Posterior cingulate gyrus (tissue), 11 donors: ENCODE data around the gene TTBK1.

Experiments used
- DNase-seq, 10 donors: peaks; one replicate each; pipeline versions ENCODE4 v3.0.0 to v3.0.0-alpha.2; 2020 to 2021; ENCODE audit warnings: mixed read lengths in 3 of 10
- intact Hi-C: fragments of 100-400 bp; cut with DNase I; formaldehyde crosslinking; loops from one replicate; pipeline ENCODE4 v1.15.1; 2023

The TTBK1 gene

GRCh38 chr6:43318011-43318410, 74.7 kb downstream of the TTBK1 start:
- intact Hi-C loops, result no loop called here
- no peak for DNase-seq

- DNase-seq, result no peak
- intact Hi-C loops, result no loop called here
Measured at GRCh38 chr6:43325876-43326275, 82.6 kb downstream of the TTBK1 start.

GRCh38 chr6:43328528-43328927, 85.2 kb downstream of the TTBK1 start:
- intact Hi-C loops, result no loop called here
- no peak for DNase-seq

- no peak for DNase-seq
- intact Hi-C loops, result no loop called here
Measured at GRCh38 chr6:43331470-43331869, 88.2 kb downstream of the TTBK1 start.

GRCh38 chr6:43331891-43332290, 88.6 kb downstream of the TTBK1 start:
- no peak for DNase-seq
- intact Hi-C loops, result no loop called here

GRCh38 chr6:43334466-43335095, 91.3 kb downstream of the TTBK1 start:
- intact Hi-C loops, result no loop called here
- DNase-seq, result no peak

- DNase-seq, result no peak
- intact Hi-C loops, result no loop called here
Measured at GRCh38 chr6:43335469-43335868, 92.2 kb downstream of the TTBK1 start.

GRCh38 chr6:43336382-43336781, 93.1 kb downstream of the TTBK1 start:
- intact Hi-C loops, result no loop called here
- no peak for DNase-seq
